ENCODE data around the gene DOCK6. TPM values are rescaled to one million over a fixed set of nuclear protein-coding genes. Genes with fewer than 3 reads are reported as not detected.

DOCK6 gene
- total and polyA plus RNA-seq, 10 of the 15 experiments (the other 5 are each of a cell fraction or from before 2014, with no cell fraction given), result 0.76 to 24.8 (median 4.7) TPM

GRCh38 chr19:11152318-11153062 is 109.8 kb downstream of the DOCK6 start (continued):
- TF ChIP-seq ZBTB11 (CRISPR knock-in tag; IDR thresholded peaks at IDR 0.05), result no peak

GRCh38 chr19:11151181-11151580 is 111.1 kb downstream of the DOCK6 start:
- H3K4me3 ChIP-seq, result no peak overlapping the region
- FAIRE-seq (no peak), ATAC-seq (no peak), DNase-seq (ENCODE audit: low read depth, low spot score) (no peak)
- CTCF ChIA-PET, result interaction anchor here (0.6 to 0.9 kb wide), 3 partner anchors 8 to 115 kb away, joined by 3 to 4 read pairs (median 4); no protein-coding TSS in a partner anchor
- H3K27ac ChIP-seq (ENCODE audit: control insufficient read depth, insufficient read depth), result no peak overlapping the region
- SMC1A ChIA-PET (ENCODE audit: uncharacterized antibody, unreplicated experiment), result interaction anchor here (0.8 kb wide), 1 partner anchor 190 kb away, joined by 3 read pairs; no protein-coding TSS in a partner anchor
- no TSS peak for BruUV-seq (replicated peaks)
- H3K79me2 ChIP-seq (ENCODE audit: control insufficient read depth, insufficient read depth, low read length), result peaks cover 26% of the 10 kb centered on the region
- RAD21 ChIA-PET (ENCODE audit: unreplicated experiment), result no interaction called here
- no peak overlapping the region for H2AFZ ChIP-seq (ENCODE audit: control insufficient read depth, low read depth, low read length)
- in situ Hi-C loops (cut with MboI), result no loop called here
- H3K4me1 ChIP-seq (ENCODE audit: control insufficient read depth, insufficient read depth, low read length), result no peaks in the 10 kb centered on the region; the same call in 1 of the 2 replicates
- WGBS (ENCODE audit: insufficient coverage, insufficient replicate concordance, low lambda C conversion rate, missing lambda C conversion rate), result 100% methylated on average over 7 of the region's 7 CpGs
- POLR2A ChIA-PET, result interaction anchor here (0.7 kb wide), 1 partner anchor 82 kb away, joined by 5 read pairs; no protein-coding TSS in a partner anchor
- peaks cover 0 to 1% of the 10 kb centered on the region in 2 experiments; a peak in 1 of 4 replicates for H3K36me3 ChIP-seq (ENCODE audit: control insufficient read depth in 2 of 2, insufficient read depth in 2 of 2, low read length in 1 of 2)
- no peak overlapping the region for H3K4me2 ChIP-seq (ENCODE audit: control insufficient read depth, insufficient read depth)
- intact Hi-C loops (cut with micrococcal nuclease; ENCODE audit: unreplicated experiment), result no loop called here
- H4K20me1 ChIP-seq (ENCODE audit: control insufficient read depth, insufficient read depth), result no peaks in the 10 kb centered on the region
- H3K9me3 ChIP-seq (replicated peaks; ENCODE audit: control insufficient read depth, insufficient read depth, low read length), result no peaks in the 10 kb centered on the region
- H3K27me3 ChIP-seq (replicated peaks in 1 of 2; ENCODE audit: control insufficient read depth in 2 of 2, insufficient read depth in 2 of 2, low read length in 1 of 2), result no peaks in the 10 kb centered on the region
- no peak overlapping the region for H3K9ac ChIP-seq (ENCODE audit: control insufficient read depth, insufficient read depth, low read length)
- TF ChIP-seq ATF7 (IDR thresholded peaks at IDR 0.05; ENCODE audit: low read depth) (no peak), GATAD2B (conservative IDR thresholded peaks at IDR 0.05; ENCODE audit: low read depth) (no peak), CHD4 (IDR thresholded peaks at IDR 0.05) (no peak), RB1 (IDR thresholded peaks at IDR 0.05; ENCODE audit: borderline replicate concordance) (no peak), ZNF687 (IDR thresholded peaks at IDR 0.05) (no peak), ATF3 (IDR thresholded peaks at IDR 0.05; ENCODE audit: borderline replicate concordance, extremely low read depth, low read depth, low read length) (no peak), HCFC1 (IDR thresholded peaks at IDR 0.05; ENCODE audit: low read length) (no peak), ZNF384 (IDR thresholded peaks at IDR 0.05; ENCODE audit: borderline replicate concordance, low read depth, low read length) (no peak), HDAC6 (IDR thresholded peaks at IDR 0.05; ENCODE audit: unreplicated experiment) (no peak), ELK1 (IDR thresholded peaks at IDR 0.05; ENCODE audit: low read depth, low read length) (no peak), RBBP5 (conservative IDR thresholded peaks at IDR 0.05) (no peak), ASH2L (IDR thresholded peaks at IDR 0.05; ENCODE audit: borderline replicate concordance, low read depth) (no peak)
